Cardiac ventricle fibroblast (primary cell): ENCODE measurements around the gene SNX8. TPM values are rescaled to one million over a fixed set of nuclear protein-coding genes. Genes with fewer than 3 reads are reported as not detected.

Experiments
- total RNA-seq: library from RNA; depleted of rRNA; stranded (reverse); fragments of >200 nt; gene quantifications from 2 replicates; pipeline ENCODE4 v1.2.3, GENCODE V29; 2015

The SNX8 gene
- total RNA-seq = 14.3 and 32.2 TPM in 2 replicates

GRCh38 chr7:2314209-2314955 lies at the start of gene SNX8:
Gene SNX8, minus strand, starts transcription at chr7:2314441. Its CDS starts 20 bp downstream, at chr7:2314421.

DNA sequence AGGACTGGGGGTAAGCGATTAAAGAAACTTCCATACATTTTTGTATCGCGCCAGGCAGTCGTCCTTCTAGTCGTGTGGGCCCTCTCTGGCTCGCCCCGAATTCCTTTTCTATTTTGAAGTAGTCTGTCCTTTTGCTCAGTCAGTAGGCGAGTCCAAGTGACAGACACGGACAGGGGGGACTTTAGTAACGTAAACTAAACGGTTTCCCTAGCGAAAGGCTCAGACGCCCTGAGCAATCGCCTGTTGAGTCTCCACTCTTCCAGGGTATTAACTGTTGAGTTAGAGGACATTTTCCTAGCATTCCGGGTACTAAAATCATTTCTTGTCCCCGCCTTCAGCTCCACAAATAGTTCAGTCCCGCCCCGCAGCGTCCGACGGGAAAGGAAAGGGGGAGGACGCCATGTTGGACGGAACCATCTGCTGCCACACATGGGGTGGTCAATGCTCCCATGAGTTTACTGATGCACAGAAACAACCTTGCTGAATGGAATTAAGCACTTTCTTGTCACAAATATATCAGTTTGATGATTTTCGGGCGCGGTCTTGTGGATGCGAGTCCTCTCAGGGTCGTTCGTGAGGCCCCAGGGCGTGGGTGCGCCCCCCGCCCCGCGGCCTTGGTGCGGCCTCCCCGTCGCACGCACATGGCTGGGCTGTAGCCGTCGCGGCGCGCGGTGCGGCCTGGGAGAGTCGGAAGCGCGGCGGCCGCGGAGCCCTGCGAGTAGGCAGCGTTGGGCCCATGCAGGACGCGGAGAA lies 40.1 kb upstream of the SNX8 start, which contains the start of gene EIF3B:
EIF3B (plus strand) TSS at position 642 of the 753 bp plus-strand sequence; CDS start at position 737, 95 bp downstream.

GRCh38 chr7:2241580-2242540 lies 72.4 kb downstream of the SNX8 start, which contains the start of the genes MRM2 and NUDT1:
Gene MRM2, minus strand, starts transcription at chr7:2242205. Its CDS starts 36 bp downstream, at chr7:2242169.
Gene NUDT1, plus strand, starts transcription at chr7:2242226. Its CDS starts 2,349 bp downstream, at chr7:2244575.

DNA sequence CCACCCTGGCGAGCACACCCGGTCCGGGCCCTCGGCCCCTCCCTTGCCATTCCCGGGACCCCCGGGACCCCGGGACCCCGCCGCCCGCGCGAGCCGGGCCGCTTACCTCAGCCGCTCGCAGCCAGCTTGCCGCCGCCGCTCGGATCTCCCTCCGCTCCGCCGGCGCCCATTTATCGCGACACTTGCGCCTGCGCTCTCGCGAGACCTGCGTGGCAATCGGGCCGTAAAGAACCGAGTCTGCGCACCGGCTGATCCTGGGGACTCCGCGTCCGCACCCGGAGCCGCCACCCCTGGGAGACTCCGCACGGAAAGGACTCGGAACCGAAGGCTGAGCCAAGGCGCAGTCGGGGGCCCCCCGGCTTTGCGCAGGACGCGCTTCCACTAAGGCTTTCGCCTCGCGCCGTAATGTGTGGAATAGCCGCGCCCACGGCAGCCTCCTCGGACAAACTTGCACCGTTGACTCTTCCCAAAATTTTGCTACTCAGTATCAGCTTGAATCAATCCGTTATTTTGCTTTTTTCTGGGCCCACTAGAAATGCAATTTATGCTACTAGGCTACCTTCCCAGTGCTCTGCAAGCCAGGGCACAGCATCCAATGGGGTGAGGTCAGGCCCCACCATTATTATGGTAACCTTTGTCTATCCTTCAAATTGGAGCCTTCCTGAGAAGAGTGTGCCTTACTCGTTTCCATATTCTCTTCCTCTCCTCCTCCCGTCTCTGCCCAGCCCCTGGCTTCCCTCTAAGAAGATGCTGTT lies 81.3 kb downstream of the SNX8 start, which contains the start of gene MAD1L1:
MAD1L1 (minus strand) TSS at position 180 of the 755 bp plus-strand sequence. CDS start 2,812 bp downstream, outside the sequence.

Other genes with a start within 250 kb of the SNX8 start
- 23.8 and 37.1 TPM in 2 replicates for gene MAD1L1, start 81.5 kb downstream of the SNX8 start, total RNA-seq
- 16.0 and 16.3 TPM in 2 replicates for gene MRM2, start 72.2 kb downstream of the SNX8 start, total RNA-seq
- gene NUDT1, start 72.2 kb downstream of the SNX8 start, total RNA-seq = 17.8 and 25.2 TPM in 2 replicates
- gene EIF3B, start 40.4 kb upstream of the SNX8 start, total RNA-seq = 129 and 133 TPM in 2 replicates
- gene CHST12, start 89.2 kb upstream of the SNX8 start, total RNA-seq = 14.7 and 21.4 TPM in 2 replicates
- gene GRIFIN, start 162.0 kb upstream of the SNX8 start, total RNA-seq = not detected in 2 replicates
- 2.7 and 3.0 TPM in 2 replicates for gene LFNG, start 205.3 kb upstream of the SNX8 start, total RNA-seq
- 37.9 and 43.6 TPM in 2 replicates for gene BRAT1, start 241.1 kb upstream of the SNX8 start, total RNA-seq
- gene IQCE, start 244.5 kb upstream of the SNX8 start, total RNA-seq = 8.7 and 10.3 TPM in 2 replicates